GM23338 (cell line): ENCODE measurements around the gene MYH14.

Experiments
- EZH2 ChIP-seq: fragments of 200-600 bp; sonication (generic); IDR thresholded peaks from one replicate; pipeline ENCODE4 v1.8.0; 2017; ENCODE audit warnings: antibody characterized with exemption, mild to moderate bottlenecking, low read depth; ENCODE audit not compliant: unreplicated experiment
- EZH2phosphoT487 ChIP-seq: fragments of 200-600 bp; sonication (generic); IDR thresholded peaks from one replicate; pipeline ENCODE4 v1.8.1; 2018; ENCODE audit warnings: antibody characterized with exemption; ENCODE audit not compliant: unreplicated experiment
- JUNB ChIP-seq: IDR thresholded peaks from one replicate; pipeline ENCODE4 v1.6.1; 2016; ENCODE audit warnings: antibody characterized with exemption; ENCODE audit not compliant: unreplicated experiment
- POLR2AphosphoS5 ChIP-seq: IDR thresholded peaks from 2 replicates; pipeline ENCODE4 v1.6.1; 2016; ENCODE audit warnings: antibody characterized with exemption, low read depth
- ZNF114 ChIP-seq: fragments of 250-450 bp; sonication (Bioruptor Pico); IDR thresholded peaks from 2 replicates; pipeline ENCODE4 v1.5.0; 2020; ENCODE audit warnings: mild to moderate bottlenecking, moderate library complexity
- TF ChIP-seq, protein P1 (sequence below), 2 experiments: fragments of 200-600 bp in 1 of 2; sonication (generic) in 1 of 2; conservative IDR thresholded peaks; 2 replicates each; pipeline versions ENCODE4 v1.5.1 to v1.6.1; 2016 to 2017; ENCODE audit warnings: antibody characterized with exemption in 2 of 2, low read depth in 2 of 2, mild to moderate bottlenecking in 2 of 2, moderate library complexity in 1 of 2

DNA sequence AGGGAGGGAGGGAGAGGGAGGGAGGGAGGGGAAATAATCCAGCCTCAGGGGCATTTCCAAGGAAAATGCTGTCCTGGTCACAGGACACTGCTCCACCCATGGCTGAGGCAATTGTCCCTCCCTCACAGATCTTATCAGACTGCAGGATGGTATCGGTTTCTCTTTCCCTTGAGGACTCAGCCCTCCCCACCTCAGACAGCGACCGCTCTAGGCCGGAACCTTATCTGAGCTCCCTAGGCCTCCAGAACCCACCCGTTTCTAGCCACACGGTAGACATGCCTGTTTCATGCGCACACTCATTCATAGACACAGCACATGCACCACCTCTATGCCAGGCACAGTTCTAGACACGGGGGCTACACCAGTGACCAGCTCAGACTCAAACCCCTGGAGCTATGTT is 30.3 kb upstream of the MYH14 start:
- TF ChIP-seq, protein P1, sequence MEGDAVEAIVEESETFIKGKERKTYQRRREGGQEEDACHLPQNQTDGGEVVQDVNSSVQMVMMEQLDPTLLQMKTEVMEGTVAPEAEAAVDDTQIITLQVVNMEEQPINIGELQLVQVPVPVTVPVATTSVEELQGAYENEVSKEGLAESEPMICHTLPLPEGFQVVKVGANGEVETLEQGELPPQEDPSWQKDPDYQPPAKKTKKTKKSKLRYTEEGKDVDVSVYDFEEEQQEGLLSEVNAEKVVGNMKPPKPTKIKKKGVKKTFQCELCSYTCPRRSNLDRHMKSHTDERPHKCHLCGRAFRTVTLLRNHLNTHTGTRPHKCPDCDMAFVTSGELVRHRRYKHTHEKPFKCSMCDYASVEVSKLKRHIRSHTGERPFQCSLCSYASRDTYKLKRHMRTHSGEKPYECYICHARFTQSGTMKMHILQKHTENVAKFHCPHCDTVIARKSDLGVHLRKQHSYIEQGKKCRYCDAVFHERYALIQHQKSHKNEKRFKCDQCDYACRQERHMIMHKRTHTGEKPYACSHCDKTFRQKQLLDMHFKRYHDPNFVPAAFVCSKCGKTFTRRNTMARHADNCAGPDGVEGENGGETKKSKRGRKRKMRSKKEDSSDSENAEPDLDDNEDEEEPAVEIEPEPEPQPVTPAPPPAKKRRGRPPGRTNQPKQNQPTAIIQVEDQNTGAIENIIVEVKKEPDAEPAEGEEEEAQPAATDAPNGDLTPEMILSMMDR (conservative IDR thresholded peaks at IDR 0.05; ENCODE audit: low read depth in 2 of 2) = no peak
- TF ChIP-seq EZH2phosphoT487 = no peak
- TF ChIP-seq POLR2AphosphoS5 = no peak
- no peak for TF ChIP-seq ZNF114
- TF ChIP-seq EZH2 = no peak
- no peak for TF ChIP-seq JUNB
